Hepatocyte (in vitro differentiated cells): ENCODE measurements around the gene TBR1. TPM values are rescaled to one million over a fixed set of nuclear protein-coding genes. Genes with fewer than 3 reads are reported as not detected.

Source experiments
- DNase-seq: peaks from one replicate; pipeline ENCODE4 v3.0.0-alpha.2; 2016; ENCODE audit warnings: low spot score
- H2AFZ ChIP-seq: fragments of 200-600 bp; sonication (generic); 2 replicates; pipeline ENCODE4 v1.6.0; 2016; ENCODE audit warnings: antibody characterized with exemption, mild to moderate bottlenecking
- H3K27ac ChIP-seq: fragments of 200-600 bp; sonication (generic); 2 replicates; pipeline ENCODE4 v1.5.1; 2016; ENCODE audit warnings: mild to moderate bottlenecking
- H3K27me3 ChIP-seq: fragments of 200-600 bp; sonication (generic); 2 replicates; pipeline ENCODE4 v1.6.1; 2016
- H3K36me3 ChIP-seq: fragments of 200-600 bp; sonication (generic); replicated peaks from 2 replicates; pipeline ENCODE4 v1.5.1; 2016; ENCODE audit warnings: low read depth; ENCODE audit not compliant: insufficient read depth
- H3K4me1 ChIP-seq: fragments of 200-600 bp; sonication (generic); 2 replicates; pipeline ENCODE4 v1.5.1; 2016; ENCODE audit warnings: mild to moderate bottlenecking, moderate library complexity; ENCODE audit not compliant: insufficient read depth
- H3K4me2 ChIP-seq: fragments of 200-600 bp; sonication (generic); 2 replicates; pipeline ENCODE4 v1.6.0; 2016
- H3K4me3 ChIP-seq: fragments of 200-600 bp; sonication (generic); 2 replicates; pipeline ENCODE4 v1.5.1; 2016; ENCODE audit warnings: mild to moderate bottlenecking
- H3K79me2 ChIP-seq: fragments of 200-600 bp; sonication (generic); 2 replicates; pipeline ENCODE4 v1.6.0; 2017; ENCODE audit warnings: mild to moderate bottlenecking
- H3K9me2 ChIP-seq: fragments of 200-600 bp; sonication (generic); replicated peaks from 2 replicates; pipeline ENCODE4 v1.6.0; 2017; ENCODE audit warnings: mild to moderate bottlenecking; ENCODE audit not compliant: insufficient read depth
- H3K9me3 ChIP-seq: fragments of 200-600 bp; sonication (generic); 2 replicates; pipeline ENCODE4 v1.5.1; 2016; ENCODE audit warnings: low read depth, mild to moderate bottlenecking
- H4K20me1 ChIP-seq: fragments of 200-600 bp; sonication (generic); 2 replicates; pipeline ENCODE4 v1.6.0; 2016; ENCODE audit warnings: mild to moderate bottlenecking; ENCODE audit not compliant: insufficient read depth, poor library complexity, severe bottlenecking
- CTCF ChIP-seq: fragments of 200-600 bp; sonication (generic); IDR thresholded peaks from 2 replicates; pipeline ENCODE4 v1.5.1; 2016; ENCODE audit warnings: antibody characterized with exemption, mild to moderate bottlenecking; ENCODE audit not compliant: poor library complexity
- EZH2 ChIP-seq: fragments of 200-600 bp; sonication (generic); IDR thresholded peaks from 2 replicates; pipeline ENCODE4 v1.6.1; 2016; ENCODE audit warnings: antibody characterized with exemption, mild to moderate bottlenecking, borderline replicate concordance
- EZH2phosphoT487 ChIP-seq: fragments of 200-600 bp; sonication (generic); IDR thresholded peaks from one replicate; pipeline ENCODE4 v1.6.1; 2018; ENCODE audit warnings: antibody characterized with exemption, mild to moderate bottlenecking, low read depth, moderate library complexity; ENCODE audit not compliant: unreplicated experiment, severe bottlenecking
- WGBS: methylation state at CpG from one replicate; pipeline ENCODE4 v1.1.6; 2016; ENCODE audit warnings: low lambda C conversion rate; ENCODE audit errors: missing lambda C conversion rate; 5-methylcytosine and 5-hydroxymethylcytosine counted together
- polyA plus RNA-seq: library from polyadenylated mRNA; unstranded; fragments of >200 nt; fragmentation: Nextera tagmentation; extraction: Ambion mirVana; gene quantifications from 2 replicates; pipeline ENCODE4 v1.2.1, GENCODE V29; 2016
- total RNA-seq: library from RNA; depleted of rRNA; stranded (reverse); fragments of >200 nt; gene quantifications from 2 replicates; pipeline ENCODE4 v1.2.3, GENCODE V29; 2014

The TBR1 gene
- total and polyA plus RNA-seq, 2 experiments from 2014 or later: not detected

- Histone ChIP-seq H3K9me3 (no peaks in the 10 kb centered on the region), H3K79me2 (no peaks in the 10 kb centered on the region), H2AFZ (peak overlapping the region; percentile 32), H3K4me2 (peak overlapping the region; percentile 88), H4K20me1 (no peaks in the 10 kb centered on the region), H3K27me3 (peaks cover 100% of the 10 kb centered on the region), H3K9me2 (no peaks in the 10 kb centered on the region), H3K4me3 (peak overlapping the region; percentile 42), H3K4me1 (peaks cover 19% of the 10 kb centered on the region), H3K27ac (no peak overlapping the region), H3K36me3 (no peaks in the 10 kb centered on the region)
- DNase-seq: no peak
- WGBS: 3% methylated on average over 45 of the region's 54 CpGs
- TF ChIP-seq EZH2: peak; percentile 86
- no peak for TF ChIP-seq CTCF
Measured at GRCh38 chr2:161426922-161427663, 11.0 kb downstream of the TBR1 start.

- TF ChIP-seq CTCF: no peak
- no peak for TF ChIP-seq EZH2phosphoT487
- TF ChIP-seq EZH2: peak; percentile 86
- peak overlapping the region; percentile 32 for H2AFZ ChIP-seq
Measured at GRCh38 chr2:161427664-161428587, 11.8 kb downstream of the TBR1 start.

GRCh38 chr2:161430386-161430785 lies 14.3 kb downstream of the TBR1 start:
- Histone ChIP-seq H3K79me2 (no peaks in the 10 kb centered on the region), H3K27ac (no peak overlapping the region), H3K36me3 (no peaks in the 10 kb centered on the region), H3K9me2 (no peaks in the 10 kb centered on the region), H3K9me3 (no peaks in the 10 kb centered on the region), H3K4me1 (peaks cover 11% of the 10 kb centered on the region), H4K20me1 (no peaks in the 10 kb centered on the region), H3K4me3 (no peak overlapping the region), H2AFZ (no peak overlapping the region), H3K27me3 (peaks cover 78% of the 10 kb centered on the region), H3K4me2 (no peak overlapping the region)
- TF ChIP-seq EZH2: no peak
- no peak for TF ChIP-seq CTCF
- no peak for TF ChIP-seq EZH2phosphoT487
- DNase-seq: no peak
- WGBS: 75% methylated on average over 2 of the region's 2 CpGs

More at GRCh38 chr2:161427664-161428587, 11.8 kb downstream of the TBR1 start:
- peak overlapping the region; percentile 88 for H3K4me2 ChIP-seq
- H3K4me1 ChIP-seq: peaks cover 19% of the 10 kb centered on the region
- DNase-seq: no peak
- H3K27ac ChIP-seq: no peak overlapping the region
- H3K4me3 ChIP-seq: peak overlapping the region; percentile 42
- peaks cover 100% of the 10 kb centered on the region for H3K27me3 ChIP-seq
- H4K20me1 ChIP-seq: no peaks in the 10 kb centered on the region
- H3K79me2 ChIP-seq: no peaks in the 10 kb centered on the region
- no peaks in the 10 kb centered on the region for H3K9me3 ChIP-seq
- WGBS: 26% methylated on average over 59 of the region's 64 CpGs
- no peaks in the 10 kb centered on the region for H3K36me3 ChIP-seq
- H3K9me2 ChIP-seq: no peaks in the 10 kb centered on the region
